Stimulated activated CD4-positive, alpha-beta T cell treated with anti-CD3 and anti-CD28 coated beads, Interleukin-1b, Interleukin-23, amount 100 ng/mL, for 48 hours (primary cell): ENCODE measurements around the gene TMC7.

ENCODE experiments used
- DNase-seq: peaks from one replicate; pipeline ENCODE4 v3.0.0-alpha.2; 2020

The TMC7 gene

GRCh38 chr16:19033761-19034160, 50.0 kb downstream of the TMC7 start:
- no peak for DNase-seq

DNA sequence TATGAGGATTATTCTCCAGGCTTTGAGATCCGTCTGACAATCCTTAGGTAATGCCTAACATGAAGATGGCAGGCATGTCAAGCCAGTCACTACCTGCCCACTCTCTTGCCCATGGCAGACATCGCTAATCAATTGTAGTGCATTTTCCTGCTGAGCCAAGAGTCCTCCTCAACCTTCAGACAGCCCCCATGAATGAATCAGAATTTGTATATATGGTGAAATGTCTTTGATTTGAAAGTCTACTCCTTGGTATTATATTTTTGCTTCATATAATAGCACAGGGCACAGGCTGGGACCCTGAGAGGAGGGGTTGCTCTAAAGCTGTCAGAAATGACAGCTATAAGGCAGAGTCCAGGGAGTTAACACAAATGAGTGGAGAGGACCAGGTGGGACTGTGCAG, 56.7 kb downstream of the TMC7 start:
- no peak for DNase-seq

DNA sequence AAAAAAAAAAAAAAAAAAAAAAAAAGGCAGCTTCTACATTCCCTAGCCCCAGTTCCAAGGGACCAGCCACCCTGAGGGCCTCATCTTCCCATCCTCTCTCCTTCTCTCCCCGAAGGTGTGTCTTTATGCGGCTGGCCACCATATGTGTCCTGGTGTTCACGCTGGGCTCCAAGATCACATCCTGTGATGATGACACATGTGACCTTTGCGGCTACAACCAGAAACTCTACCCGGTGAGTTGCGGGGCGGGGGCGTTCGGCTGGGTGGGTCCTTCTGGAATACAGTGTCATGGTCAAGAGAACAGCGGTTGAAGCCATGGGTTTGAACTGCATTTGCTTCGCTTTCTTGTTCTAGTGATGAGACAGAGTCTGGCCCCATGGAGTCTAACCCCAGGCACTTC, 61.0 kb downstream of the TMC7 start:
- DNase-seq, result no peak

- DNase-seq, result no peak
These were observed 62.3 kb downstream of the TMC7 start for GRCh38 chr16:19046062-19046461.

DNA sequence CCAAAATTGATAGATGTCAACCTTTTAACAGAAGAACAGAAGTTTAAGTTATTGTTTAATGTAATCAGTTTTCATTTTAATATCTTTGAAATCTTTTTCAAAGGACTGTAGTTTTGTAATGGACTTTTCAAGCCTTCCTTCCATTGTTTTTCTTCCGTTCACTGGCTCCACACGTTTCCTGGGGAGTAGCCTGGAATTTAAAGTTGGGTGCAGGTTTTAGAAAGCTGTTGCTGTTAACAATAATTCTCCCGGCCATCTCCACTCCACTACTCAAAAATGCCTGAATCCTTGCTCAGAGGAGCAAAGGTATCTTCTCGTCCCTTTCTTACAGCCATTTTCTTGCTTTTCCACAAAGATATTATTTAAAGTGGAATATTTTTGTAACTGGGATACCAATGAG, 79.0 kb downstream of the TMC7 start:
- no peak for DNase-seq

GRCh38 chr16:19066988-19067348, 83.2 kb downstream of the TMC7 start:
- DNase-seq, result no peak

GRCh38 chr16:19067349-19068236, 83.9 kb downstream of the TMC7 start, which contains the start of gene COQ7:
COQ7 (plus strand) TSS chr16:19067614; CDS start chr16:19067665, 51 bp downstream.
- peak; percentile 99 for DNase-seq

DNA sequence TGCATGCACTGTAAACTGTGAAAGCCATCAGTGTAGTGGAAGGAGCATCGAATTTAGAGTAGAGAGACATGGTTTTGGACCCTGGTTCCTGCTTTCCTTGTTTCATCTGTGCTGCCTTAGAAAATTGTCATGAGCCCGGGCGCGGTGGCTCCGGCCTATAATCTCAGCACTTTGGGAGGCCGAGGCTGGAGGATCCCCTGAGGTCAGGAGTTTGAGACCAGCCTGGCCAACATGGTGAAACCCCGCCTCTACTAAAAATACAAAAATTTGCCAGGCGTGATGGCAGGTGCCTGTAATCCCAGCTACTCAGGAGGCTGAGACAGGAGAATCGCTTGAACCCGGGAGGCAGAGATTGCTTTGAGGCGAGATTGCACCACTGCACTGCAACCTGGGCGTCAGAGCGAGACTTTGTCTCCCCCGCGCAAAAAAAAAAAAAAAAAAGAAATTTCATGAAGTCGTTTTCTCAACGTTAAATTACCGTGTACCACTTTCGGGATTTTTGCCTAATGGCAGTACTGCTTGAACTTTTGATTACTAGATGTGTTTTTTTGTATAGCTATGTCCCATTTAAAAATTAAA, 84.6 kb downstream of the TMC7 start:
- DNase-seq, result no peak

GRCh38 chr16:19071811-19072777, 88.4 kb downstream of the TMC7 start:
- peak; percentile 64 for DNase-seq

GRCh38 chr16:19073344-19073743, 89.6 kb downstream of the TMC7 start:
- DNase-seq, result no peak

- no peak for DNase-seq
These were observed 90.1 kb downstream of the TMC7 start for GRCh38 chr16:19073863-19074262.

GRCh38 chr16:19075511-19075910, 91.8 kb downstream of the TMC7 start:
- DNase-seq, result no peak

GRCh38 chr16:19077879-19078278, 94.1 kb downstream of the TMC7 start:
- no peak for DNase-seq

GRCh38 chr16:19083670-19084069, 99.9 kb downstream of the TMC7 start:
- DNase-seq, result no peak

DNA sequence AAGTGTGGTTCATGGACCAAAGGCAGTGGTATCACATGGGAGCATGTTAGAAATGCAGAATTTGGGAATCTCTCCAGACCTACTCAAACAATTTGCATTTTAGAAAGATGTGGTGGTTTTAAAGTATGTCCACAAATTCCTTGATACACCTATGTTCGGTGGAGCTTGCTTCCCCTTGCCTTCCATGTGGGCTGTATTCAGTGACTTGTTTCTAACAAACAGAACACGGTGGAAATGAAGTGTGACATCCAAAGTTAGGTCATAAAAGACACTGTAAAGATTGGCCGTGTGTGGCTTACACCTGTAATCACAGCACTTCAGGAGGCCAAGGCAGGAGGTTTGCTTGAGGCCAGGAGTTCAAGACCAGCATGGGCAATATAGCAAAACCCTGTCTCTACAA, 100.4 kb downstream of the TMC7 start:
- DNase-seq, result no peak

DNA sequence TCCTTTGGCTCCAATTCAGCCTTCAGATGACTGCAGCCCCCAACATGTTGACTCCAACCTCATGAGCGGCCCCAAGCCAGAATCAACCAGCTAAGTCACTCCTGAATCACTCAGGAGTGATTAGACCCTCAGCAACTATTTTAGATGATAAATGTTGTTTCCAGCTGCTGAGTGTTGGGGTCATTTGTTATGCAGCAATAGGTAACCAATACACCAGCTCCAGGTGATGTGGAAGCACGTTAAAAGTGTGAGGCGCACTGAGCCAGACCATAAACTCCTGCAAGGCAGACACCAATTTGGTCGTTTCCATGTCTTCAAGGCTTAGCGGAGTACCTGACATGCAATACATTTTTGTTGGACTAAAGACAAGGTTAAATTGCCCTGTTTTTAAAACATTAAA, 101.1 kb downstream of the TMC7 start:
- DNase-seq, result no peak

- DNase-seq, result no peak
These were observed 102.0 kb downstream of the TMC7 start for GRCh38 chr16:19085679-19086200.

DNA sequence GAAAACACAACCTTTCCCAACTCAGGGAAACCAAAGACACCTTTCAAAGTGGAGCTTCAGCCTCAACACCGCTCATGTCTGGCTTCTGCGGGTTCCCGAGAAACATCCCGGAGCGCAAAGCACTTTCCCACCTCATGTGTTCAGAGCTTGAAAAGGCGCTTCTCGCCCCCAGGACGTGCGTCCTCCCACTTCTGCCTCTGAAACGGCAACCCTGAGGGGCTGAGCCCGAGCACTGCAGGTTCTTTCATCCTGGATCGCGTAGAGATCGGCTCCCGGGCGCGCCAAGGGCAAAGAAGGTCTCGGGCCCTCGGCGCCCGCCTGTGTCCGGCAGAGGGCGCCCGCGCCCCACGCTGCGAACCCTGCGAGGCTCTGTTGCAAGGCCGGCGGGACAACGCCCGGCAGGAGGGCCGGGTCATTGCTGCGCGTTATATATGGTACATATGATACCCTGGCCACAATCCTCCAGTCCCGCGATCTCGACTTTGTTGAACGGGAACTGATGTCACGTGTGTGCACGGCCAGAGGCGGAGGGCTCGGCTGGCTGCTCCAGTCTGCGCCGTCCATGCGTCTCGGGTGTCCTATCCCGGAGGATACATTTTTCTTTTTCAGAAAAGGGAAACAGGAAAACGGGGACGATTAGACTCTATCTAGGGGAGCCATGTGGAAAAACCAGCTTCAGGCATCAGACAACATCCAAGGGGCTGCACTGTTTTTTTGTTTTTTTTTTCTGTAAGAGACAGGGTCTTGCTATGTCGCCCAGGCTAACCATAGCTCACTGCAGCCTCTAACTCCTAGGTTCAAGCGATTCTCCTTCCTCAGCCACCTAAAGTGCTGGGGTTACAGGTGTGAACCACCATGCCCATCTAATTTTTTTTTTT, 102.8 kb downstream of the TMC7 start:
- DNase-seq, result peak; percentile 73

DNA sequence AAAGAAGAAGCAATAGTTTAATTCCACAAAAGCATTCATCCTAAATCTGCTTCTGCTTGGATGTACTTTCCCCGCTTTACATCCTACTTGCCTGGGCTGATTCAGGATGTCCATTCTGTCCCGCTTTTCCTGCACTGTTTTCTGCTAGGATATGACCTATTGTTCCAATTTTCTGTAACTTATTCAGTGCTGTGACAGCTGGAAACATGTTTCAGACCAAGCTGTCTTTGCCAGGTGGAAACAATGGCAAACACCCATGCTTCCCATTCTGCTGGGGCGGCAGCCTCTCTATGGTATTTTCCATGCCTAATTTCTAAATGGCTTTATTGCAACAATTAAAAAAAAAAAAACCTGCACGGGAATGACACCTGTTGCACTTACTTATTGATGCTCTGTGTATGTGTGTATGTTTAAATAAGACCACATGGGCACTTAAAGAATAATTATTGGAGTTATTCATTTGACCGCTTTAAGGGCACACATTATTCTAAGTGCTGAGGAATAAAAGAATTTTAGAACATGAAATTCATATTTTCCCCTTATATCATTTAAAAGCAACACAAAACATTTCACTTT, 104.7 kb downstream of the TMC7 start:
- no peak for DNase-seq

GRCh38 chr16:19089410-19089955, 105.7 kb downstream of the TMC7 start:
- DNase-seq, result no peak

- no peak for DNase-seq
These were observed 107.2 kb downstream of the TMC7 start for GRCh38 chr16:19090916-19091315.
